Skeletal muscle tissue (tissue), 4 donors: Measurements from ENCODE around the gene CHCHD4. TPM values are rescaled to one million over a fixed set of nuclear protein-coding genes. Genes with fewer than 3 reads are reported as not detected.
A peak's percentile ranks its signal among the peaks of the same experiment; 100 is the strongest.

Experiments
- H3K27ac ChIP-seq: one replicate; pipeline ENCODE4 v1.7.0; 2013; ENCODE audit warnings: mild to moderate bottlenecking, low read depth, low read length, inconsistent platforms
- H3K27me3 ChIP-seq, 3 donors: one replicate each; pipeline ENCODE4 v1.7.0; 2013; ENCODE audit warnings: low read length in 3 of 3; ENCODE audit not compliant: control insufficient read depth in 3 of 3, insufficient read depth in 3 of 3
- H3K36me3 ChIP-seq, 3 donors: one replicate each; pipeline ENCODE4 v1.7.0; 2013; ENCODE audit warnings: low read length in 3 of 3; ENCODE audit not compliant: control insufficient read depth in 3 of 3, insufficient read depth in 3 of 3
- H3K4me1 ChIP-seq, 3 donors: one replicate each; pipeline ENCODE4 v1.7.0; 2013; ENCODE audit warnings: low read length in 3 of 3, mild to moderate bottlenecking in 3 of 3; ENCODE audit not compliant: control insufficient read depth in 3 of 3, insufficient read depth in 3 of 3
- H3K4me3 ChIP-seq, 3 donors: one replicate each; pipeline ENCODE4 v1.7.0; 2013; ENCODE audit warnings: low read length in 3 of 3
- H3K9ac ChIP-seq, 3 donors: one replicate each; pipeline ENCODE4 v1.7.0; 2013; ENCODE audit warnings: low read length in 3 of 3, mild to moderate bottlenecking in 3 of 3, moderate library complexity in 2 of 3, low read depth in 1 of 3
- H3K9me3 ChIP-seq, 3 donors: one replicate each; pipeline ENCODE4 v1.7.0; 2013; ENCODE audit warnings: low read length in 3 of 3; ENCODE audit not compliant: control insufficient read depth in 3 of 3
- total RNA-seq: library from RNA; depleted of rRNA; stranded (reverse); fragments of >200 nt; gene quantifications from one replicate; pipeline ENCODE4 v1.2.3, GENCODE V29; 2014
- donor health status: Osteomylitis.

CHCHD4 gene
- total RNA-seq, 1 donor from 2014 or later: 12.5 TPM

DNA sequence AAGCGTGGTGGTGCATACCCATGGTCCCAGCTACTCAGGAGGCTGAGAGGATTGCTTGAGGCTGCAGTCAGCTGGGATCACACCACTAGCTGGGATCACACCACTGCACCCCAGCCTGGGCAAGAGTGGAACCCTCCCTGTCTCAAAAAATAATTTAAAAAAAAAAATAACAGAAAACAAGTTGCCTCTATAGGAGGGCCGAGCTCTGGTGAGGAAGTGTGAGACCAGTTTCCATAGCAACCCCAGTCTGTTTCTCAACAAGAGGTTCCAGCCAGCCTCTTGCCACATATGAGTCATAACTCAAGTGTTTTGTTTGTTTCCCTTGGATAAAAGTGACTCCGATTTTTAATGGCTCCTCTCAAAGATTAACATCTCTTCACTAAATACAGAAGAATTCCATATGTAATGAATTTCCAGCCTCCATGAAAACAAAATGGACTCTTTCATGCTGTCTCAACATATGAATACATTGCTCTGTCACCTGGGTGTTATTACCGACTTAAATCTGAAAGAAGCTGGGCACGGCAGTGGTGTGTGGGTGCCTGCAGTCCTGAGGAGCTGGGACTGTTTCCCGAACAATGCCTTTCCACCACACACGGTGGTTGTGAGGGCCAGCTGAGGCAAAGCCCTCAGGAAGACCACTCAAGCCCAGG, 19.9 kb upstream of the CHCHD4 start:
- peak overlapping the region; percentile 83 for H3K27ac ChIP-seq
- H3K4me3 ChIP-seq: peak overlapping the region in 2 of 3 donors; percentile 22 to 57
- H3K9ac ChIP-seq: peak overlapping the region; percentile 27 to 46 (median 39)
- peaks cover 27 to 40% (median 34%) of the 10 kb centered on the region in 3 donors for H3K4me1 ChIP-seq
- no peaks in the 10 kb centered on the region for H3K27me3 ChIP-seq
- H3K36me3 ChIP-seq: peaks cover 40 to 51% (median 47%) of the 10 kb centered on the region in 3 donors
- no peaks in the 10 kb centered on the region for H3K9me3 ChIP-seq

DNA sequence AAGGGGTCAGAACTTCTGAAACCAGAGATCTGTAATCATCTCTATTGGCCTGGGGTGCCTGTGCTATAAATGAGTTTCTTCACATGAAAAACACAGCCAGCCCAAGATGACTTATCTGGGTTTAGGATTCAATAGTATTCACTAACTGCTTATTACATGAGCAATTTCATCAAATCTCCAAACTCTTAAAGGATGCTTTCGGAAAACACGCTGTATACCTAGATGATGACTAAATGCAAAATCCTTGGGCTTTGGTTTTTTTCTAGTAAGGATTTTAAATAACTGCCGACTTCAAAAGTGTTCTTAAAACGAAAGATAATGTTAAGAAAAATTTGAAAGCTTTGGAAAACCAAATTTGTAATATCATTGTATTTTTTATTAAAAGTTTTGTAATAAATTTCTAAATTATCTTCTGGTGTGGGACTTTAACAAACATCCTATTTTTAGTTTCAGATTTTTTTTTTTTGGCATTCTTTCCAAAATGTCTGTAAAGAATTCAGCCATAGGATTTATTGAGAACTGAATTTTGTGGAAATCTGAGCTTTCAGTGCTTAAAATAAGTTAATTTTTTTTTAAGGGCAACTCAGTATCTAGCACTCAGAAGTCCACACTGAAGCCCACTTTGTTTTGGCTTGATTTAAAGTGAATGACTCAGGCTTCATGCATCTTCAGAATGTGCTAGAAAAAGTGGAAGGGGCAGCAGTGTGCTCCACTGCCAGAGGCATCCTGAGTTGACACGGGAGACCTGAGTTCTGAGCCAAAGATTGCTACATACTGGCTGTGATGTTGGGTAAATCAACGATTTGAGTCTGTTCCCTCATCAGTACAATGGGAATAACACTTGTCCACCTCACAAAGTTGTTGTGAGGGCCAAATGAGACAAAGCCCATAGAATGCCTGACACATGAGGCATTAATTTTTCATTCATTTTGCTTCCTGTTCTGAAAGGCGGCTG, 18.9 kb upstream of the CHCHD4 start:
- H3K27ac ChIP-seq: peak overlapping the region; percentile 83
- no peaks in the 10 kb centered on the region for H3K9me3 ChIP-seq
- H3K4me1 ChIP-seq: peaks cover 27 to 48% (median 34%) of the 10 kb centered on the region in 3 donors
- no peaks in the 10 kb centered on the region for H3K27me3 ChIP-seq
- peaks cover 47 to 58% (median 55%) of the 10 kb centered on the region in 3 donors for H3K36me3 ChIP-seq
- peak overlapping the region in 1 of 3 donors; percentile 57 for H3K4me3 ChIP-seq
- H3K9ac ChIP-seq: peak overlapping the region in 1 of 3 donors; percentile 46

DNA sequence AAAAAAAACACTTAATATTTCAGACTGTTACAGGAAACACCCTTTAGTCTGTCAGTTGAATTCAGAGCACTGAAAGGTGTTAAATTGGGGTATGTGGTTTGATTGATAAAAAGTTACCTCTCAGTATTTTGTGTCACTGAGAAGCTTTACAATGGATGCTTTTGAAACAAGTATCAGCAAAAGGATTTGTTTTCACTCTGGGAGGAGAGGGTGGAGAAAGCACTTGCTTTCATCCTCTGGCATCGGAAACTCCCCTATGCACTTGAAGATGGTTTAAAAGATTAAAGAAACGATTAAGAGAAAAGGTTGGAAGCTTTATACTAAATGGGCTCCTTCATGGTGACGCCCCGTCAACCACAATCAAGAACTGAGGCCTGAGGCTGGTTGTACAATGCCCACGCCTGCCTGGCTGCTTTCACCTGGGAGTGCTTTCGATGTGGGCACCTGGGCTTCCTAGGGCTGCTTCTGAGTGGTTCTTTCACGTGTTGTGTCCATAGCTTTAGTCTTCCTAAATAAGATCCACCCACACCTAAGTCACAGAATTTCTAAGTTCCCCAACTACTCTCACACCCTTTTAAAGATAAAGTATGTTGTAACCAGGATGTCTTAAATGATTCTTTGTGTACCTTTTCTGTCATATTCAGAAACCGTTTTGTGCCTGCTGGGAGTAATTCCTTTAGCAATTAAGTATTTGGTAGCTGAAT, 18.0 kb upstream of the CHCHD4 start:
- Histone ChIP-seq H3K27ac (peak overlapping the region; percentile 46), H3K9ac (no peak overlapping the region), H3K27me3 (no peaks in the 10 kb centered on the region), H3K9me3 (no peaks in the 10 kb centered on the region), H3K36me3 (peaks cover 42 to 56% (median 50%) of the 10 kb centered on the region in 3 donors), H3K4me1 (peaks cover 36 to 56% (median 40%) of the 10 kb centered on the region in 3 donors), H3K4me3 (no peak overlapping the region)

DNA sequence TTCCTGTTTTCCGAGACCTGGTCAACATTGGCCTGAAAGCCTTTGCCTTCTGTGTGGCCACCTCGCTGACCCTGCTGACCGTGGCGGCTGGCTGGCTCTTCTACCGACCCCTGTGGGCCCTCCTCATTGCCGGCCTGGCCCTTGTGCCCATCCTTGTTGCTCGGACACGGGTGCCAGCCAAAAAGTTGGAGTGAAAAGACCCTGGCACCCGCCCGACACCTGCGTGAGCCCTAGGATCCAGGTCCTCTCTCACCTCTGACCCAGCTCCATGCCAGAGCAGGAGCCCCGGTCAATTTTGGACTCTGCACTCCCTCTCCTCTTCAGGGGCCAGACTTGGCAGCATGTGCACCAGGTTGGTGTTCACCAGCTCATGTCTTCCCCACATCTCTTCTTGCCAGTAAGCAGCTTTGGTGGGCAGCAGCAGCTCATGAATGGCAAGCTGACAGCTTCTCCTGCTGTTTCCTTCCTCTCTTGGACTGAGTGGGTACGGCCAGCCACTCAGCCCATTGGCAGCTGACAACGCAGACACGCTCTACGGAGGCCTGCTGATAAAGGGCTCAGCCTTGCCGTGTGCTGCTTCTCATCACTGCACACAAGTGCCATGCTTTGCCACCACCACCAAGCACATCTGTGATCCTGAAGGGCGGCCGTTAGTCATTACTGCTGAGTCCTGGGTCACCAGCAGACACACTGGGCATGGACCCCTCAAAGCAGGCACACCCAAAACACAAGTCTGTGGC, 17.1 kb upstream of the CHCHD4 start:
- Histone ChIP-seq H3K4me3 (no peak overlapping the region), H3K9me3 (no peaks in the 10 kb centered on the region), H3K9ac (no peak overlapping the region), H3K27ac (peak overlapping the region; percentile 23), H3K36me3 (peaks cover 34 to 48% (median 45%) of the 10 kb centered on the region in 3 donors), H3K4me1 (peaks cover 43 to 65% (median 50%) of the 10 kb centered on the region in 3 donors), H3K27me3 (no peaks in the 10 kb centered on the region)

DNA sequence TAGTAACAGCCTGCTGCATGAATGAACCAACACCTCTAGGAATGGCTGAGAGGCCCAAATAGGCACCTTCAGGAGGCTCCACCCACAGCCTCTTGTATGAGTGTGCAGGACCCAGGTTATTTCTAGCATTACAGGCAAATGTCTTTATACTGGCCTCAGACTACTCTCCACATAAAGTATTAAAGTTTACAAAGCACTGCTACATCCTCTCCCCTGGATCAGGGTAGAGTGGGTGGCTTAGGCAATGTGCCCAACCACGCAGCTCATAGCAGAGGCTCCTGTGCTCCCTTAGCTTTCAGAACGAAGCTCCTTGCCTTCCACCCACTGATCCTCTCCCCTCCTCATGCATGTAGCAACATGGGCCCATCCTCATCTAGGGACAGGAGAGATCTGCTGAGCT, 16.5 kb upstream of the CHCHD4 start:
- peaks cover 47 to 67% (median 51%) of the 10 kb centered on the region in 3 donors for H3K4me1 ChIP-seq
- no peaks in the 10 kb centered on the region for H3K27me3 ChIP-seq
- peaks cover 29 to 44% (median 44%) of the 10 kb centered on the region in 3 donors for H3K36me3 ChIP-seq
- no peaks in the 10 kb centered on the region for H3K9me3 ChIP-seq
- no peak overlapping the region for H3K27ac ChIP-seq
- no peak overlapping the region for H3K4me3 ChIP-seq
- no peak overlapping the region for H3K9ac ChIP-seq

DNA sequence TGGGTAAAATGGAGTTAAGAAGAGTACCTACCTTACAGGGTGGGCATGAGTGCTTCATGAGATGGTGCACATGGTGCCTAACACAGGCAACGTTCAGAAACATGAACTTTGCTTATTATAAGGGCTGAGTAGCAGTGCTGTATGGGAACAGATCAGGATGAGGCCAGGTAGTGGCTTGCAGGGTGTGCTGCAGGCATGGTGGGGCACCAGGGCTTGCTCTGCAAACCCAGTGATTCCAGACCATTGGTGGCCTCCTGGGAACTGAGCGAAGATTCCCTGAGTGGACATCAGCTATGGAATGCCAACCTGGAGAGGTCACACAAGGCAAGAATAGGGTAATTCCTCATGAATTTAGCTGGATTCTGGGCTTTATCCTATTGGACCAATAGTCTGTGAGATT, 16.0 kb upstream of the CHCHD4 start:
- Histone ChIP-seq H3K9ac (no peak overlapping the region), H3K4me3 (no peak overlapping the region), H3K36me3 (peaks cover 29 to 47% (median 44%) of the 10 kb centered on the region in 3 donors), H3K4me1 (peaks cover 44 to 68% (median 47%) of the 10 kb centered on the region in 3 donors), H3K27ac (no peak overlapping the region), H3K27me3 (no peaks in the 10 kb centered on the region), H3K9me3 (no peaks in the 10 kb centered on the region)

DNA sequence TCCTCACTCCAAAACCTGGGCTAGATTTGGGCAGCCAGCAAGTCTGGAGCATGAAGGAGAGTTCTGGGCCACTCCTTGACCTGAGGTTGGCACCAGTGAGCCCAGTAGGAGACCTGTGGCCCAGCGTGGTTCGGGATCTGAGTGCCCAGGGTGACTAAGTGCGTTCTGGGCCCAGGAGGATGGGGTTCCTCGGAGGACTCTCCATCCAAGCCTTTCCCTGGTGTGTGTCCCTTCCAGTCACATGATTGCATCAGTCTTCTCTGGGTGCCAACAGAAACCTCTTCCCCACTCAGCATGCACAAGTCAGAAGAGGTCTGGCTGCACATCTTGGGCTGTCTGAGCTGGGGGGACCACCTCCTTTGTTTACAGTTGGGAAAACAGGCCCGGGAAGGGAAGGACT, 15.1 kb upstream of the CHCHD4 start:
- Histone ChIP-seq H3K9me3 (no peaks in the 10 kb centered on the region), H3K4me3 (no peak overlapping the region), H3K9ac (peak overlapping the region in 1 of 3 donors; percentile 8), H3K27me3 (no peaks in the 10 kb centered on the region), H3K4me1 (peaks cover 35 to 61% (median 39%) of the 10 kb centered on the region in 3 donors), H3K36me3 (peaks cover 36 to 56% (median 53%) of the 10 kb centered on the region in 3 donors), H3K27ac (no peak overlapping the region)

DNA sequence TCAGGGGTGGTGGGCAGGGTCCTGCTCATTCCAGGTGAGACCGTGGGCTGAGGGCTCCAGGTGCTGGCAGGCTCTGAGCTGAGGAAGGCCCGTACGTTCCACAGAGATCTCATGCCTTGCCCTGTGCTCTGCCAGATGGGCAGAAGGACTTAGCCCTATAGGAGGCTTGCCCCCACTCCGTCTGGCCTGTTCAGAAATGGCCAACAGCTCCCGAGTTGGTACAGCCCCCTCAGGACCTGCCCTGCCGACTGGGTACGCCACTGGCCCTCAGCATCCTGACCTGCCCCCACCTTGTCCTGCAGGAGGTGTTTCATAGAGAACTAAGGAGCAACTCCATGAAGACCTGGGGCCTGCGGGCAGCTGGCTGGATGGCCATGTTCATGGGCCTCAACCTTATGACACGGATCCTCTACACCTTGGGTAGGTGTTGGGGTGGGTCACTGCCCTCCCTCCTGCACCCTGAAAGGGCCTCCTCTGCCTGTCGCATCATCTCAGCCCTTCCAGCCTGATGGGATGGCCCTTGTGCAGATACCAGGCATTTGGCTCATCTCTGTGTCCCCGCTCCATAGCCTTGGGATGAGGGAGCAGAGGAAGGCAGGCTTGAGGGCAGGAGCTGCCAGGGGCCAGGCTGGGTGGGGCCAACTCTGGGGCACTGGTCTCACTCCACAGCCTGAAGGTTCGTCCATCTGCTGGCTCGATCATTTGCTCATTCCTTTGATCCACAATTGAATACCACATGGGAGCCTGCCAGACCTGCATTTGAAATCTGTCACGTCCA, 14.4 kb upstream of the CHCHD4 start:
- no peak overlapping the region for H3K4me3 ChIP-seq
- peaks cover 43 to 63% (median 59%) of the 10 kb centered on the region in 3 donors for H3K36me3 ChIP-seq
- peak overlapping the region in 1 of 3 donors; percentile 8 for H3K9ac ChIP-seq
- H3K9me3 ChIP-seq: no peaks in the 10 kb centered on the region
- no peaks in the 10 kb centered on the region for H3K27me3 ChIP-seq
- peaks cover 29 to 54% (median 35%) of the 10 kb centered on the region in 3 donors for H3K4me1 ChIP-seq
- peak overlapping the region; percentile 94 for H3K27ac ChIP-seq
